Measurements from ENCODE around the gene ACTBL2. TPM values are rescaled to one million over a fixed set of nuclear protein-coding genes. Genes with fewer than 3 reads are reported as not detected.

The ACTBL2 gene
- total RNA-seq, 1 experiment from 2014 or later, result not detected

DNA sequence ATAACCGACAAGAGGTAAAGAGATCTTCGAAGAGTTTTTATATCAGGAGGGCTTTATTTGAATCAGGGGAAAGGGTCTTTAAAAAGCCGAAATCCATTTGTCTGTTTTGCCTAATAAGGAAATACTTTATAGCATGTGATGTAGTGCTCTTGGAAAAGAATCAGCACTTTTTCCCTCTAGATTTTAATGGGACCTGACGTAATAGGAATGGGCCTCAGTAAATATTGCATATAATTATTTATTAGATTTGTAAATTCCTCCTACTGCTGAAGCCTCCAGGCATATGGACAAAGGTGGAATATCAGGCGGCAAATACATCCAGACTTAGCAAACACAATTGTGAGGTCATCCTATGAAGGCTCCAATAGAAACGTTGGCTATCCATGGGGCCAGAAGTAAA is 50.9 kb downstream of the ACTBL2 start:
- no peak overlapping the region for H3K27ac ChIP-seq (ENCODE audit: low read depth, low read length, poor library complexity, severe bottlenecking)
- no peak overlapping the region for H3K4me3 ChIP-seq (ENCODE audit: low read depth, low read length, poor library complexity, severe bottlenecking)
- no peaks in the 10 kb centered on the region for H3K36me3 ChIP-seq (ENCODE audit: insufficient read depth, low read length, poor library complexity, severe bottlenecking)
- POLR2A ChIA-PET (ENCODE audit: low non-redundant PET), result no interaction called here
- CTCF ChIA-PET, result no interaction called here
- intact Hi-C loops (cut with micrococcal nuclease; ENCODE audit: unreplicated experiment), result no loop called here
- no peaks in the 10 kb centered on the region for H3K9me3 ChIP-seq (ENCODE audit: low read depth, low read length, poor library complexity, severe bottlenecking)
- H3K27me3 ChIP-seq (replicated peaks; ENCODE audit: insufficient read depth, low read depth, low read length, poor library complexity), result no peaks in the 10 kb centered on the region
- no peak for DNase-seq (ENCODE audit: low spot score)
- no peaks in the 10 kb centered on the region for H3K4me1 ChIP-seq (ENCODE audit: insufficient read depth, low read length, poor library complexity, severe bottlenecking)
- TF ChIP-seq EZH2 (IDR thresholded peaks at IDR 0.05; ENCODE audit: borderline replicate concordance, low read depth, low read length, poor library complexity, severe bottlenecking), result no peak
- TF ChIP-seq CTCF (conservative IDR thresholded peaks at IDR 0.05; ENCODE audit: low read depth, low read length), result no peak
- no TSS peak for BruUV-seq (replicated peaks)

Measured in A673 (cell line).